CD4-positive, alpha-beta memory T cell (primary cell): ENCODE results near the gene RUBCN. TPM values are rescaled to one million over a fixed set of nuclear protein-coding genes. Genes with fewer than 3 reads are reported as not detected.
"Not testable (repeated sequence)": the region's sequence is repeated elsewhere in the genome, so short reads cannot be mapped to it uniquely, and the experiment has no call there.

ENCODE experiments used
- CTCF ChIA-PET: fragments of 350-600 bp; sonication (Branson Sonifier 250); formaldehyde crosslinking; loops from one replicate; lab custom pipeline; 2021; ENCODE audit warnings: inconsistent platforms; ENCODE audit not compliant: partially characterized antibody; lab: Charles Lee
- POLR2A ChIA-PET: fragments of 350-600 bp; sonication (Branson Sonifier 250); formaldehyde crosslinking; loops from one replicate; lab custom pipeline; 2021; ENCODE audit not compliant: partially characterized antibody; lab: Charles Lee
- DNase-seq, 5 donors: peaks; one replicate each; pipeline versions ENCODE4 v3.0.0 to v3.0.0-alpha.2; 2020 to 2022; ENCODE audit warnings: mixed read lengths in 1 of 5
- H3K27ac ChIP-seq: one replicate; pipeline ENCODE4 v1.7.0; 2013; ENCODE audit warnings: low read depth, low read length
- H3K27me3 ChIP-seq: 2 replicates; pipeline ENCODE4 v1.7.0; 2013; ENCODE audit warnings: mild to moderate bottlenecking, low read length, moderate library complexity; ENCODE audit not compliant: insufficient read depth
- H3K36me3 ChIP-seq: 2 replicates; pipeline ENCODE4 v1.7.0; 2013; ENCODE audit warnings: mild to moderate bottlenecking, low read length, moderate library complexity; ENCODE audit not compliant: insufficient read depth
- H3K4me1 ChIP-seq: 2 replicates; pipeline ENCODE4 v1.7.0; 2013; ENCODE audit warnings: mild to moderate bottlenecking, low read length, moderate library complexity; ENCODE audit not compliant: insufficient read depth
- H3K4me3 ChIP-seq, 2 donors: one replicate each; pipeline ENCODE4 v1.7.0; 2013; ENCODE audit warnings: low read length in 2 of 2, mild to moderate bottlenecking in 1 of 2
- H3K9me3 ChIP-seq, 2 donors: one replicate each; pipeline ENCODE4 v1.7.0; 2013; ENCODE audit warnings: low read length in 2 of 2, control low read depth in 1 of 2; ENCODE audit not compliant: control insufficient read depth in 1 of 2
- H3K27ac Mint-ChIP-seq, 7 donors: one replicate each; pipeline ENCODE4 v1.8.0; 2020 to 2021; ENCODE audit warnings: mixed read lengths in 7 of 7, mild to moderate bottlenecking in 6 of 7, inconsistent platforms in 3 of 7, moderate library complexity in 3 of 7
- H3K27me3 Mint-ChIP-seq, 2 donors: one replicate each; pipeline ENCODE4 v1.8.0; 2020 to 2021; ENCODE audit warnings: mixed read lengths in 2 of 2
- H3K36me3 Mint-ChIP-seq, 2 donors: one replicate each; pipeline ENCODE4 v1.8.0; 2020 to 2021; ENCODE audit warnings: mixed read lengths in 2 of 2, inconsistent platforms in 1 of 2, mild to moderate bottlenecking in 1 of 2
- H3K4me1 Mint-ChIP-seq, 4 donors: one replicate each; pipeline ENCODE4 v1.8.0; 2020 to 2021; ENCODE audit warnings: mixed read lengths in 4 of 4, mild to moderate bottlenecking in 1 of 4
- H3K4me3 Mint-ChIP-seq, 8 donors: one replicate each; pipeline ENCODE4 v1.8.0; 2020 to 2021; ENCODE audit warnings: mixed read lengths in 8 of 8, mild to moderate bottlenecking in 7 of 8, moderate library complexity in 6 of 8, inconsistent platforms in 3 of 8
- H3K9me3 Mint-ChIP-seq, 8 donors: one replicate each; pipeline ENCODE4 v1.8.0; 2020 to 2021; ENCODE audit warnings: mixed read lengths in 8 of 8, mild to moderate bottlenecking in 5 of 8, inconsistent platforms in 3 of 8, moderate library complexity in 1 of 8
- intact Hi-C: fragments of 100-400 bp; cut with micrococcal nuclease; formaldehyde crosslinking; loops from one replicate; pipeline ENCODE4 v1.15.1; 2023
- polyA plus RNA-seq, 2 donors: library from polyadenylated mRNA; unstranded; fragments of 300-500 nt; fragmentation: Illumina TruSeq; gene quantifications; one replicate each; pipeline ENCODE4 v1.2.3, GENCODE V29; 2021
- total RNA-seq, 2 experiments: library from RNA; stranded (reverse); gene quantifications; one replicate each; pipeline ENCODE4 v1.2.3, GENCODE V29; 2021

The RUBCN gene
- total and polyA plus RNA-seq, 4 experiments from 2014 or later = 13.2 to 69.6 (median 45.2) TPM

GRCh38 chr3:197662352-197662751 lies 74.4 kb downstream of the RUBCN start:
- H3K27ac ChIP-seq, H3K4me1 ChIP-seq, H3K4me1 Mint-ChIP-seq, POLR2A ChIA-PET, H3K9me3 ChIP-seq, H3K9me3 Mint-ChIP-seq, H3K27me3 ChIP-seq, H3K4me3 ChIP-seq, H3K27ac Mint-ChIP-seq, intact Hi-C loops, H3K36me3 Mint-ChIP-seq, H3K27me3 Mint-ChIP-seq, H3K36me3 ChIP-seq, DNase-seq: not testable (repeated sequence)
- peak overlapping the region in 2 of 8 donors; percentile 15 to 21 for H3K4me3 Mint-ChIP-seq
- CTCF ChIA-PET = interaction anchor here (1.6 kb wide), 1 partner anchor 63 kb away, joined by 4 read pairs; no protein-coding TSS in a partner anchor

DNA sequence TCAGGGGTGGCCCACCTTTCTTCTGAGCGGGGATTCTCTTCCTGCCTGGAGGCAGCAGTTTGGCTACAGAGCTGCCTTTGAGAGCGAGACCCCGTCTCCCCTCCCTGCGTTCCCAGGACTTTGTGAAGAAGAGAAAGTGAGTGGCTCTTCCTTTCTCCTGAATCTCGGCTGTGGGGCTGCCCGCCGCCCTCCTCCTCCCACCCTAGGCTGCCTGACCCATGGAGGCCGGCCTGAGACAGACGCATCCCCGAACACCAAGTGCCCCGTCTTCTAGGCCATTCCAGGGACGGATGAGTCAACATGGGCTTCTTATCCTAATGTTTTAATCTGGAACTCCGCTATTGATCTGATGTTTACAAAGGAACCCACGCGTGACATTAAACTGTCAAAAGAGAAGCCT lies 74.8 kb downstream of the RUBCN start:
- H3K27me3 ChIP-seq, H3K27ac Mint-ChIP-seq, intact Hi-C loops, H3K9me3 ChIP-seq, H3K4me1 ChIP-seq, H3K36me3 ChIP-seq, DNase-seq, H3K27ac ChIP-seq, H3K27me3 Mint-ChIP-seq, H3K4me1 Mint-ChIP-seq, POLR2A ChIA-PET, H3K4me3 Mint-ChIP-seq, H3K9me3 Mint-ChIP-seq, H3K36me3 Mint-ChIP-seq, H3K4me3 ChIP-seq: not testable (repeated sequence)
- CTCF ChIA-PET = interaction anchor here (1.6 kb wide), 1 partner anchor 63 kb away, joined by 4 read pairs; no protein-coding TSS in a partner anchor

DNA sequence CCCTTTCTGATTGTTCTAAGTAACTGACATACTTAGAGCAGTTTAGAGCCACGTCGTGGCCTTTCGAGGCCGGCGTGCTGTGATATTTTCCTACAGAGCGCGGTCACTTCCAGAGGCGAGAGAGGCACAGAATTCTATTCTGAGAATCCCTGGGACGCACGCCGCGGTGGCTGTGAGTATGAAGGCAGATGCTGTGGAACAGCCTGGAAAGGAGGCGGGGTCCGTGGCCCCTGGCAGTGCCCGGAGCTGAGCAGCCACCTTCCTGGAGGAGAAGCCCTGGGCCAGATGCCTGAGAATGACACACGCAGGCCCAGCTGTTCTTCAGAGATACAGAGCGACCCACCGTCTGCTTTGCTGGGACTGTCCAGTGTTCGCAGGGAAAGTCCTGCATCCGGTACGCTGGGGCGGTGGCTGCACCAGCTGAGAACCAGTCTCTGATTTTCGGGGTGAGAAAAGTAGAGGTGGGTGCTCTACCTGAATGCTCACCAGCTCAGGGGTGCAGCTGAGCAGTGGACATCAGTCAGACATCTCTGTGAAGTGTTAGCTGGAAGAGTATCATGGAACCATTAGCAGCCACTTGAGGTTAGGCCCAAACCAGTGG lies 75.4 kb downstream of the RUBCN start:
- H3K36me3 ChIP-seq, H3K4me1 ChIP-seq, H3K9me3 Mint-ChIP-seq, H3K9me3 ChIP-seq, intact Hi-C loops, H3K4me1 Mint-ChIP-seq, H3K4me3 ChIP-seq, DNase-seq, H3K27ac ChIP-seq, H3K27me3 Mint-ChIP-seq, POLR2A ChIA-PET, H3K27me3 ChIP-seq, H3K36me3 Mint-ChIP-seq, H3K27ac Mint-ChIP-seq: not testable (repeated sequence)
- H3K4me3 Mint-ChIP-seq = peak overlapping the region in 1 of 8 donors; percentile 2
- CTCF ChIA-PET = interaction anchor here (1.6 kb wide), 1 partner anchor 62 kb away, joined by 4 read pairs; no protein-coding TSS in a partner anchor

GRCh38 chr3:197659701-197660100 lies 77.0 kb downstream of the RUBCN start:
- H3K27me3 ChIP-seq, DNase-seq, H3K4me3 Mint-ChIP-seq, H3K27me3 Mint-ChIP-seq, H3K27ac Mint-ChIP-seq, POLR2A ChIA-PET, H3K4me3 ChIP-seq, H3K4me1 ChIP-seq, H3K9me3 ChIP-seq, H3K36me3 Mint-ChIP-seq, H3K4me1 Mint-ChIP-seq, intact Hi-C loops, CTCF ChIA-PET, H3K36me3 ChIP-seq, H3K9me3 Mint-ChIP-seq, H3K27ac ChIP-seq: not testable (repeated sequence)

DNA sequence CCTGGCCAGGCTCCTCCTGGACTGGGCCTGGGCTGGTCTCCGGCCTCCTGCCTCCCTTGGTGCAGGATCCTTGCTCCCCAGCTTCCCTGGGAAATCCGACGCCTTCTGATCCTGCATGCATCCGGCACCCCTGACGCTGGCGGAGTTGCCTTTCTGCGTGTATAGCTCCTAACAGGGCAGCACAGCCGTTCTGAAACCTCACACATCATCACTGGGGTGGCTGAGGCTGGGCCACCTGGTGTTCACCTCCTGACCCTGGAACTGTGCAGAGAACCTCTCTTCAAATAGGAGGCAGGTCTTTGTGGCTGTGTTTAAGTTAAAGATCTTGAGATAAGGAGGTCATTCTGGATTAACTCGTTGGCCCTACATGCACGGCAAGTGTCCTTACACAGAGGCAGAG lies 77.6 kb downstream of the RUBCN start:
- CTCF ChIA-PET, H3K4me1 ChIP-seq, H3K36me3 Mint-ChIP-seq, H3K27me3 Mint-ChIP-seq, H3K9me3 ChIP-seq, intact Hi-C loops, H3K27ac Mint-ChIP-seq, H3K4me1 Mint-ChIP-seq, H3K27me3 ChIP-seq, H3K4me3 ChIP-seq, H3K27ac ChIP-seq, H3K4me3 Mint-ChIP-seq, H3K36me3 ChIP-seq, DNase-seq, H3K9me3 Mint-ChIP-seq, POLR2A ChIA-PET: not testable (repeated sequence)

GRCh38 chr3:197658706-197659105 lies 78.0 kb downstream of the RUBCN start:
- H3K27me3 ChIP-seq, intact Hi-C loops, POLR2A ChIA-PET, H3K27ac Mint-ChIP-seq, H3K9me3 ChIP-seq, H3K4me3 Mint-ChIP-seq, H3K4me3 ChIP-seq, H3K36me3 Mint-ChIP-seq, CTCF ChIA-PET, H3K4me1 ChIP-seq, H3K27me3 Mint-ChIP-seq, H3K4me1 Mint-ChIP-seq, H3K36me3 ChIP-seq, H3K9me3 Mint-ChIP-seq, DNase-seq, H3K27ac ChIP-seq: not testable (repeated sequence)

DNA sequence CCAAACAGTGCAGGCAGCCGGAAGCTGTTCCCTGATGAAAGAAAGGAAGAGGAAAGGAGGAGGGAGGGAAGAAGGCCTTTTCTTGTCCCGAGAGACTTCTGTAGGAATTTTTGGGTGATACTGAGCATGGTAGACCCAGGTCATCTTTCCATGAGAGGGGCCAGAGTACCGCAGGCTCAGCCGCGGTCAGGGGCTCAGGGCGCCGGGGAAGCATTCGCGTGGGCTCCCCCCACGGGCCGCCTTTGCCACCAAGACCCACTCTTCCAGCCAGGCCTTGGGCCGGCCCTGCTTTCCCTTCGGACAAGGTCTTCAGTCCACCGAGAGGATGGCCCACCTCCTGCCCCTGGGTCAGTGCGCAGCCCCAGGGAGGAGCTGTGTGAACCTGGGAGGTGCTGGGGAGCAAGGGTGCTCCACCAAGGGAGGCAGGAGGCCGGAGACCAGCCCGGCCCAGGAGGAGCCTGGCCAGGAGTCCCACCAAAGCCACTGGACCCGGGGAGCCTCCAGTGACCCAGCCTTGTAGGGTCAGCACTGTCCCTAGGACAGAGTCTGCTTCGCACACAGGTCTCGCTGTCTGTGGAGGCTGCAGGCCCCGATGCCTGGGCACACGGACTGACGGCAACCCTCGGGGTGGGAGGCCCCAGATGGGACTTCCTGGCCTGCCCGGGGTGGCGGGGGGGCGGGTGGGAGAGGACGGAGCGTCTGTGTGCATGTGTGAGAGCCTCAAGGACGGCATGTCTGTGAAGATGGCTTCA lies 79.0 kb downstream of the RUBCN start:
- DNase-seq, H3K9me3 ChIP-seq, H3K4me3 Mint-ChIP-seq, CTCF ChIA-PET, H3K27ac ChIP-seq, H3K9me3 Mint-ChIP-seq, H3K4me1 Mint-ChIP-seq, intact Hi-C loops, H3K27ac Mint-ChIP-seq, POLR2A ChIA-PET, H3K27me3 Mint-ChIP-seq, H3K4me1 ChIP-seq, H3K36me3 Mint-ChIP-seq, H3K4me3 ChIP-seq, H3K27me3 ChIP-seq, H3K36me3 ChIP-seq: not testable (repeated sequence)
